DOHH2 (cell line): ENCODE measurements around the gene METTL21C.

Experiments
- H3F3A ChIP-seq: fragments of 200-600 bp; sonication (generic), shearing (Covaris generic); 2 replicates; pipeline ENCODE4 v1.6.0; 2016; ENCODE audit warnings: antibody characterized with exemption, mild to moderate bottlenecking; ENCODE audit not compliant: control insufficient read depth, insufficient read depth
- H3K27ac ChIP-seq: fragments of 200-600 bp; sonication (generic); 2 replicates; pipeline ENCODE4 v1.5.1; 2014; ENCODE audit warnings: low read depth, mild to moderate bottlenecking, low read length, moderate library complexity
- H3K27me3 ChIP-seq: fragments of 200-600 bp; sonication (generic); 2 replicates; pipeline ENCODE4 v1.6.1; 2014; ENCODE audit warnings: mild to moderate bottlenecking, low read length, mixed read lengths; ENCODE audit not compliant: control insufficient read depth
- H3K36me3 ChIP-seq: fragments of 200-600 bp; sonication (generic); 2 replicates; pipeline ENCODE4 v1.6.1; 2014; ENCODE audit warnings: mild to moderate bottlenecking, low read length, moderate library complexity, mixed read lengths; ENCODE audit not compliant: control insufficient read depth
- H3K4me1 ChIP-seq: fragments of 200-600 bp; sonication (generic); 2 replicates; pipeline ENCODE4 v1.6.1; 2014; ENCODE audit warnings: mild to moderate bottlenecking, low read length, mixed read lengths; ENCODE audit not compliant: control insufficient read depth
- H3K4me2 ChIP-seq: fragments of 200-600 bp; sonication (generic); 2 replicates; pipeline ENCODE4 v1.6.0; 2014; ENCODE audit warnings: mild to moderate bottlenecking, low read length, moderate library complexity
- H3K4me3 ChIP-seq: fragments of 200-600 bp; sonication (generic); 2 replicates; pipeline ENCODE4 v1.5.1; 2014; ENCODE audit warnings: mild to moderate bottlenecking, low read length, mixed read lengths
- H3K79me2 ChIP-seq: fragments of 200-600 bp; sonication (generic); 2 replicates; pipeline ENCODE4 v1.6.1; 2014; ENCODE audit warnings: mild to moderate bottlenecking, low read length, mixed read lengths; ENCODE audit not compliant: control insufficient read depth
- H3K9me2 ChIP-seq: fragments of 200-600 bp; sonication (generic); replicated peaks from 2 replicates; pipeline ENCODE4 v1.6.1; 2014; ENCODE audit warnings: mild to moderate bottlenecking, low read length, mixed read lengths; ENCODE audit not compliant: control insufficient read depth
- H3K9me3 ChIP-seq: fragments of 200-600 bp; sonication (generic); 2 replicates; pipeline ENCODE4 v1.6.1; 2014; ENCODE audit warnings: antibody characterized with exemption, low read length, mixed read lengths; ENCODE audit not compliant: control insufficient read depth, insufficient read depth
- H4K20me1 ChIP-seq: fragments of 200-600 bp; sonication (generic); 2 replicates; pipeline ENCODE4 v1.6.0; 2014; ENCODE audit warnings: low read depth, mild to moderate bottlenecking, antibody characterized with exemption, low read length, moderate library complexity; ENCODE audit not compliant: control insufficient read depth, insufficient read depth
- EZH2phosphoT487 ChIP-seq: fragments of 200-600 bp; sonication (generic); IDR thresholded peaks from 2 replicates; pipeline ENCODE4 v1.6.1; 2017; ENCODE audit warnings: borderline replicate concordance, mild to moderate bottlenecking, antibody characterized with exemption, low read length, moderate library complexity, mixed read lengths
- TF ChIP-seq, protein P1 (sequence below): fragments of 200-600 bp; sonication (generic); IDR thresholded peaks from one replicate; pipeline ENCODE4 v1.5.1; 2014; ENCODE audit warnings: antibody characterized with exemption, mild to moderate bottlenecking, low read depth, low read length; ENCODE audit not compliant: poor library complexity, severe bottlenecking

The METTL21C gene

GRCh38 chr13:102694937-102695336 lies at the start of gene METTL21C:
TSS of gene METTL21C (minus strand) at chr13:102695044. CDS start at chr13:102694498, 546 bp downstream.
- no peak within 1 kb of the TSS for H3K4me3 ChIP-seq
- H3K9me2 ChIP-seq = no peaks in the 10 kb centered on the region
- H3K27ac ChIP-seq = no peak within 1 kb of the TSS
- H3K4me2 ChIP-seq = no peak within 1 kb of the TSS
- H3F3A ChIP-seq = no peaks in the 10 kb centered on the region
- peaks cover 16% of the 10 kb centered on the region; the same call in 1 of the 2 replicates for H3K27me3 ChIP-seq
- no peaks in the 10 kb centered on the region for H3K79me2 ChIP-seq
- H3K36me3 ChIP-seq = no peaks in the 10 kb centered on the region
- H3K4me1 ChIP-seq = no peaks in the 10 kb centered on the region
- no peaks in the 10 kb centered on the region for H3K9me3 ChIP-seq
- TF ChIP-seq, protein P1, sequence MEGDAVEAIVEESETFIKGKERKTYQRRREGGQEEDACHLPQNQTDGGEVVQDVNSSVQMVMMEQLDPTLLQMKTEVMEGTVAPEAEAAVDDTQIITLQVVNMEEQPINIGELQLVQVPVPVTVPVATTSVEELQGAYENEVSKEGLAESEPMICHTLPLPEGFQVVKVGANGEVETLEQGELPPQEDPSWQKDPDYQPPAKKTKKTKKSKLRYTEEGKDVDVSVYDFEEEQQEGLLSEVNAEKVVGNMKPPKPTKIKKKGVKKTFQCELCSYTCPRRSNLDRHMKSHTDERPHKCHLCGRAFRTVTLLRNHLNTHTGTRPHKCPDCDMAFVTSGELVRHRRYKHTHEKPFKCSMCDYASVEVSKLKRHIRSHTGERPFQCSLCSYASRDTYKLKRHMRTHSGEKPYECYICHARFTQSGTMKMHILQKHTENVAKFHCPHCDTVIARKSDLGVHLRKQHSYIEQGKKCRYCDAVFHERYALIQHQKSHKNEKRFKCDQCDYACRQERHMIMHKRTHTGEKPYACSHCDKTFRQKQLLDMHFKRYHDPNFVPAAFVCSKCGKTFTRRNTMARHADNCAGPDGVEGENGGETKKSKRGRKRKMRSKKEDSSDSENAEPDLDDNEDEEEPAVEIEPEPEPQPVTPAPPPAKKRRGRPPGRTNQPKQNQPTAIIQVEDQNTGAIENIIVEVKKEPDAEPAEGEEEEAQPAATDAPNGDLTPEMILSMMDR = no peak
- TF ChIP-seq EZH2phosphoT487 = no peak
- H4K20me1 ChIP-seq = no peaks in the 10 kb centered on the region

GRCh38 chr13:102742506-102742905 lies 47.7 kb upstream of the METTL21C start:
- Histone ChIP-seq H3K36me3 (no peaks in the 10 kb centered on the region), H3K4me3 (no peak overlapping the region), H3K9me3 (no peaks in the 10 kb centered on the region)

DNA sequence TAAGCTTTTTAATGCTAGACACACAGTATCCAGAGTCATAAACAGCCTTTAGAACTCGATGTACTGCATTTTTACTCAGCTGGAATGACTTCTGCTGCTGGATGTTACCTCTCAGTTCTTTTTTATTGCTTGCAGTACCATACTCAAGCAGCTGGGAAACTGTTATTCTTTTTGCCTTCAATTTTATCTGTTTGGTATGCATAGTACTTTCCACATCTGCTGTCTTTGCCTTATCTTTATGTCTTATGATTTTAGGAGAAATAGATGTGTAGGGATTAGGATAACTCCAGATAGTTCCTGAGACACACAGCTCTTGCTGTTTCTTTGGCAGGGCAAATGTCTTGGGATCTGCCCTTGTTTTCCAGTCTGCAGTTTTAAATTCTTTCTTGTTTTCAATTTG lies 47.3 kb upstream of the METTL21C start:
- TF ChIP-seq, protein P1 = no peak
- no peak for TF ChIP-seq EZH2phosphoT487
- peaks cover 24% of the 10 kb centered on the region for H3K27me3 ChIP-seq
- no peak overlapping the region for H3K4me3 ChIP-seq

More at GRCh38 chr13:102742506-102742905, 47.7 kb upstream of the METTL21C start:
- peaks cover 21% of the 10 kb centered on the region for H3K27me3 ChIP-seq
- no peaks in the 10 kb centered on the region for H3K4me1 ChIP-seq
- H3K9me2 ChIP-seq = no peaks in the 10 kb centered on the region
- no peak overlapping the region for H3K27ac ChIP-seq
- H3K79me2 ChIP-seq = no peaks in the 10 kb centered on the region
- no peaks in the 10 kb centered on the region for H4K20me1 ChIP-seq
- no peaks in the 10 kb centered on the region for H3F3A ChIP-seq
- no peak overlapping the region for H3K4me2 ChIP-seq
- TF ChIP-seq EZH2phosphoT487 = no peak
- TF ChIP-seq, protein P1 = no peak

More for the DNA sequence above, 47.3 kb upstream of the METTL21C start:
- Histone ChIP-seq H3K36me3 (no peaks in the 10 kb centered on the region), H3K4me2 (no peak overlapping the region), H3K27ac (no peak overlapping the region), H3K79me2 (no peaks in the 10 kb centered on the region), H3K4me1 (no peaks in the 10 kb centered on the region), H3F3A (no peaks in the 10 kb centered on the region), H3K9me2 (no peaks in the 10 kb centered on the region), H4K20me1 (no peaks in the 10 kb centered on the region), H3K9me3 (no peaks in the 10 kb centered on the region)
